ENCODE results near the gene CADM1.

DNA sequence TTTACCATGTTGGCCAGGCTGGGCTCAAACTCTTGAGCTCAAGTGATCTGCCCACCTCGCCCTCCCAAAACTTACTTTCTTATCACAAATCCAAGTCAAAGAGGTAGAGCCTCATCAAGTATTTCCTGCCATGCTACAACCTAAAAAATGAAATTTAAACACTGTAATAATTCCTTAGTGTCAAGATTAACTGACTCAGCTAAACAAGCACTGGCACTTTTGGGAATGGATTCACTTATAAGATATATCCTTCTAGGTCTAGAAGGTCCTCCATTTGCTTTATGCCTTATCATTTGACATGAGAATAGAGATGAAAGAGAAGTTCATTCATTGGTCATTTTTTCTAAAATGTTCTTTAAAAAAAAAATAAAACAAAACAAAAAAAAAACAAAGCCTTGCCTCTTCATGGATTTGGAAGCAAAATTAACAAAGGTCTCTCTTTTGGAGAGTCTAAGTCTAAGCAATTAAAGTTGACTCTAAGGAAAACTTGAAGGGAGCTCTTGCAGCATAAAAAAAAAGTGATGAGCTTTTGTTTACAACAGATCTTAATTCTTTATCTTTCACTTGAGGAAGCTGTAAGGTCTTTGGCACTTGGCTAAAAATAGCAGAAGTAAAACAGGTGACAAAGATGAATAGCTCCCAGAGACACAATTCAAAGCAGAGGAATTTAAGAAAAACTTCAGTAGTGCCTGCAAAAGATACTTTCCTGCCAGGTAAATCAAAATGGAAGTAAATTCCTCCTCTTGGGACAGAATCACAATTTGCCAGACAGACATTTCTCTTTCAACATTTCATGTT lies 50.3 kb downstream of the CADM1 start:
- TF ChIP-seq POLR2AphosphoS5 (IDR thresholded peaks at IDR 0.05; ENCODE audit: low read depth, low read length), result no peak
- TF ChIP-seq, protein P1, sequence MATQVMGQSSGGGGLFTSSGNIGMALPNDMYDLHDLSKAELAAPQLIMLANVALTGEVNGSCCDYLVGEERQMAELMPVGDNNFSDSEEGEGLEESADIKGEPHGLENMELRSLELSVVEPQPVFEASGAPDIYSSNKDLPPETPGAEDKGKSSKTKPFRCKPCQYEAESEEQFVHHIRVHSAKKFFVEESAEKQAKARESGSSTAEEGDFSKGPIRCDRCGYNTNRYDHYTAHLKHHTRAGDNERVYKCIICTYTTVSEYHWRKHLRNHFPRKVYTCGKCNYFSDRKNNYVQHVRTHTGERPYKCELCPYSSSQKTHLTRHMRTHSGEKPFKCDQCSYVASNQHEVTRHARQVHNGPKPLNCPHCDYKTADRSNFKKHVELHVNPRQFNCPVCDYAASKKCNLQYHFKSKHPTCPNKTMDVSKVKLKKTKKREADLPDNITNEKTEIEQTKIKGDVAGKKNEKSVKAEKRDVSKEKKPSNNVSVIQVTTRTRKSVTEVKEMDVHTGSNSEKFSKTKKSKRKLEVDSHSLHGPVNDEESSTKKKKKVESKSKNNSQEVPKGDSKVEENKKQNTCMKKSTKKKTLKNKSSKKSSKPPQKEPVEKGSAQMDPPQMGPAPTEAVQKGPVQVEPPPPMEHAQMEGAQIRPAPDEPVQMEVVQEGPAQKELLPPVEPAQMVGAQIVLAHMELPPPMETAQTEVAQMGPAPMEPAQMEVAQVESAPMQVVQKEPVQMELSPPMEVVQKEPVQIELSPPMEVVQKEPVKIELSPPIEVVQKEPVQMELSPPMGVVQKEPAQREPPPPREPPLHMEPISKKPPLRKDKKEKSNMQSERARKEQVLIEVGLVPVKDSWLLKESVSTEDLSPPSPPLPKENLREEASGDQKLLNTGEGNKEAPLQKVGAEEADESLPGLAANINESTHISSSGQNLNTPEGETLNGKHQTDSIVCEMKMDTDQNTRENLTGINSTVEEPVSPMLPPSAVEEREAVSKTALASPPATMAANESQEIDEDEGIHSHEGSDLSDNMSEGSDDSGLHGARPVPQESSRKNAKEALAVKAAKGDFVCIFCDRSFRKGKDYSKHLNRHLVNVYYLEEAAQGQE (IDR thresholded peaks at IDR 0.05; ENCODE audit: insufficient read depth in 1 of 2, low read depth in 2 of 2, low read length in 2 of 2), result no peak

Measured in PFSK-1 (cell line).